OCI-M2 (cell line): ENCODE measurements around the gene MYLK4.

Experiments
- DNase-seq: peaks from one replicate; lab custom pipeline; 2025; ENCODE audit not compliant: unreplicated experiment; lab: John Stamatoyannopoulos, UW

The MYLK4 gene

DNA sequence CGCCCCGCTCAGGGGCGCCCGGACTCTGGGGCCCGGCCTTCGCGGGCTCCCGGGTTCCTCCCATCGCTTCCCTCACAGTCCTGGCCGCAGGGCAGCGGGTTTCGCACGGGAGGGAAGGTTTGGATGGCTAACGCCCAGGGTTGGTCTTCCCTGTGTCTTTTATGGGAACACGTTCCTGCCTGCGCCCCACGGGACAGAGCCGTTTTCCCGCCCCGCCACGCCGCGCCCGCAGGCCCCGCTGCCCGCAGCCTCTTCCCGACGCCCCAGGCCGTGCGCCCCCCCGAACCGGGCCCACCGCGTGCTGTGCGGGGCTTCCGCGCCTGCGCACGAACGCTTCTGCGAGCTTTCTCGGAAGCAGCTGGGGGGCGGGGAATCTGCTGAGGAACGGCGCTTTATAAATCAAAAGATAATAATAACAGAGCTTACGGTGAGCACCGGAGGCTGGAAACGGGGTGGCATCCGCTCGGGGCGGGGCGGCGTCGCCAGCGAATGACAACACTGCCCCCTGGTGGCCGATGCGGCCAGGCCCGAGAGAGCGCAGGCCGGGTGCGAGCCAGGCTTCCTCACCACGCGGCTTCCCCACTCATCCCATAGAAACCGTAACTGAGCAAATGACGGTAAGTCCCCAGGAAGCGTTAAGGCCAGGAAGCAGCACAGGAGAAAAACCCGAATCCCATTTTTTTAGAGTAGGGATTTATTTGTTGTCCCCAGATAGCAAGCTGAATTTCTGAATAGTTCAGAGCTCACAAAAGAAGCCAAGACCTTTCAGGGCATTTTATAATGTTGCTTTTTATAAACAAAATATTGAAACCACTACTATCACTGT is 116.4 kb downstream of the MYLK4 start:
- DNase-seq, result peak; percentile 55

DNA sequence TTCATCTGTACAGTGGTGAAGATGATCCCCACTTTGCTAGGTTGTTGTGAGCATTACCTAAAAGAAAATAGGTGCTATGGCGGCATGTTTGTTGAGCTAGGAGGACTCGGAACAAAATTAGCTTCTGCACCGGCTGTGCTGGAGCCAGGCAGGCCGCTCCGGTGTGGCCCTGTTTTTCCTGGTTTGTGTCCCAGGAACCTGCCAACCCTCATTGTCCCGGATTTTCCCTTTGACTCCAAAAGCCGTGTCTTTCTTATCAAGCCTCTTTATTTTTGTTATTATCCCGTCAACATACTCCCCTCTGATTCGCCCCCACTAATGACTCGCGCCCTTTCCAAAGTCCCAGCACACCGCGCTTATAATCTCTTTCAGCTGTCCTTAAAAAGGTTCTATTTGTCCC is 117.0 kb downstream of the MYLK4 start:
- DNase-seq, result no peak

- DNase-seq, result no peak
These were observed 117.6 kb downstream of the MYLK4 start for GRCh38 chr6:2632976-2633584.

DNA sequence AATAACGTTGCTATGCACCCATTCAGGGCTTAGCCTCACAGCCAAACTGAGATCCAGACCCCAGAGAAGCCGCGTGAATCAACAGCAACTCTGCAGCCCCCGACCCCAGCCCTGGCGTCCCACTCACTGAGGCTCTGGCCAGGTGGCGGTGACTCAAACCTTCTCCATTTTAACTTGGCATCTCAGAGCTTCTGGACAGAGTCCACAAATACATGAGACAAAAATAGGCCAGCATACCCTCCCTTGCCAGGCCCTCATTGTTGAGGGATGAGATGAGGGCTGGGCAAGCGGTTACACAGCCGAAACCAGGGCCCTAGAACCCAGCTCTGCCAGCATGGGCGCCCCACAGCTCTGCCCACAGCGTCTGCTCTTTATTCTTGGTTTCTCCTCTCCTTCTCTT is 118.4 kb downstream of the MYLK4 start:
- DNase-seq, result no peak

DNA sequence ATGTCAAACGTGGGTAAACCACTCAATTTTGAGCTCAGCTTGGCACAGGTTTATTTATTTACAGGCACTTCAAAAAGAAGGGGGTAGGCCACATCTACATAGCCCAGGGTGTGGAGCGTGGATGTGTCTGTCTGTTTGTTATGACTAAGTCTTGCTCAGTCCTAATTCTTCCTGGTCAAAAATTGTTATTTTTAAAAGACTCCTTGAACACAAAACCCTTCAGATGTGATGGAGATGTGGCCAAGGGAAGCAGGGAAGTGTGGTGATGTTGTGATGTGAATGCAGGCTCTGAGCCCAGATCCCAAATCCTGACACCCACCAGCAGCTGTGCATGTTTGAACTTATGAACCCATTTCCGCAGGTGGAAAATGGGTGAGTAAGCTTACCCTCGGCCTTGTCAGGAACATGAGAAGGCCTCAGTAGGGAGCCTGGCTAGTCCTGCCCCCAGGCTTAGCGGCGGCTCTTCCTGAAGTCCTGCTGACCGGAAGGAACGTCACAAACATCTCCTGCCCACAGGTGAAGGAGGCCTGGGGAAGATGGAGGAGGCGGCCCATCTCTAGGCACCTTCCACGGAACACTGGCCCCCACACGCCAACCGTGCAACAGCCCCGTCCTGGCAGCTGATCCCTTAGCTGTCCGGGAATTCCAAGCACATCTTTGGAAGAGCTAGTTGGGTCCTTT is 119.7 kb downstream of the MYLK4 start:
- DNase-seq, result no peak

DNA sequence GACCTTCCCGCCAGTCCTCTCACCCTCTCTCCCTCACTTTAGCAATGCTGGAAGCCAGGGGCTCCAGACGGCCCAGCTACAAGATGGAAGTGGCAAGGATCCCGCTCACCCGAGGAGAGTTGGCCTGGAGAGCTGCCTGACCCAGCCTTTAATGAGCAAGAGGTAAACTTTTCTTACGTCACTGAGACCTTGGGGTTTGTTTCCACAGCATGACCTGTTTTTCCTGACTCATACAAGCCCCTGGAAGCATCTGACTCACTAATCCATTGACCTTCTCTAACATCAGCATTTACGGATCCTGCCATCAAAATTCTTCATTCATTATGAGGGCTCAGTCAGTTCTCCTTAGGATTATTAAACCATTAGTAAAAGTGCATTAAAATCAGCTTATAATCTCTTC is 120.4 kb downstream of the MYLK4 start:
- DNase-seq, result no peak

DNA sequence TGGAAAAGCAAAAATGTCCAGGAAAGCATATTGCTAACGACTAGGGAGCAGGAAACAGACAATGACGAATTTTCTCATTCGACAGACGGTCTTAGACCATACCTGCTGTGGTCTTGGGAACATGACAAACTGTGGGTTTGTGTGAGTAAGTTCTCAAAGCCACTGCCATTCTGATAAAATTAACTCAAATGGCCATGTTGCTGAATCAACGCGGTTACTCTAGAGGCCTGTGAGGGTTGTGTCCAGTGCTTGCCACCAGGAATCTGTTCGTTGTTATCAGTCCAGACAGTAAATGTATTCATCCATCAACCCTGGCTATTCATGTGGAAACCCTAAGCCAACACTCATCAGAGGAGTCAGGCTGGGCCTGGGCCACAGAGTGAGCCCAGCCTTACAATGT is 124.3 kb downstream of the MYLK4 start:
- DNase-seq, result no peak

DNA sequence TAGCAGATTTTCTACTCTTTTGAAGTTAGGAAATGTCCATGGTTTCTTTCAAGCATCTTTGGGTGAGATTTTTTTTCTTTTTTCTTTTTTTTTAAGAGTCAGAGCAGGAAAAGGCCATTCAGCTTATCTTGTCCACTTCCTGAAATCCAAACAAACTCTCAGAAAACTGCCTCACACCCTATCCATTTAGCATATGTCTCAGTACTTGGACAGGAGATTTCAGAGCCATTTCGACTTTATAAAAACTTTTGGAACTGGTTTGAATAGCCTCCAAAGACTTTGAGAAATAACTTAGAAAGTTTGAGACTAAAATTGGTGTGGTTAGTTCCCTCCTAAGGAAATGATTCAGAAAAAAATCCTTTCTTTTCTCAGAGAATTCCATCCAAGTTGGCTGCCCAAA is 125.1 kb downstream of the MYLK4 start:
- no peak for DNase-seq

DNA sequence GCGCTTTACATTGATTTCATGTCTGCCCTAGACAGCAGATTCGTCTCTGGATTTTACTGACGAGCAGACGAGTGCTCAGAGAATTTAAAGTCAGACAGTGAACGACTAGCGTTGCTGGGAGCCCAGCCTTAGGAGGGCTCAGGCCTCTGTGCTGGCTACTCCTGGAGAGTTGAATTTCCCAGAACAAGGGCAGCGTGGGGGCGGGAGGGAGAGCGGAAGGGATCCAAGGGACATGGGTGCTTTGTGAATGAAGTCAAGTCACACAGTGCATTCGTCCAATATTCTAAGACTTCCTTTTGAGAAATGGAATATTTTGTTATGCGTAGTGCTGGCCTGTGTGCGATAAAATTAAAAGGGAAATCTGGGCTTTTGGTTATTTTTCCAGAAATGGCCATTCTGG is 126.5 kb downstream of the MYLK4 start:
- no peak for DNase-seq

DNA sequence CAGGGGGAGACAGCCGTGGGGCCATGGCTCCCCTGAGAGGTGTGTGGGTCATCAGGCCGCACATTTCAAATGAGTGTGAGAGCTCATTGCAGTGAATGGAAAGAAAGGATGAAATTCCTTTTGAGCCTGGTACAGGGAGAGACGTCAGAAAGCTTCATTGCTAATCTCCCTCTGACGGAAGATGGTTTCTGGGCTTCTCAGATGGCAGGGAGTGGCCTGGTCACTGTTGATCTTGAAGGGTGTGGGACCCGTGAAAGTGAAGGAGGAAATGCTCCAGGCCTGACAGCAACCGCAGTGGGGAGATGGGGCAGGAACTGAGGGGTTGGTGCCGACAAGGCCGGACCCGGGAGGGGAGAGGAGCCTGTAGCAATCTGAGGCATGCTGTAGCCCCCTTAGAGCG is 127.4 kb downstream of the MYLK4 start:
- DNase-seq, result no peak

DNA sequence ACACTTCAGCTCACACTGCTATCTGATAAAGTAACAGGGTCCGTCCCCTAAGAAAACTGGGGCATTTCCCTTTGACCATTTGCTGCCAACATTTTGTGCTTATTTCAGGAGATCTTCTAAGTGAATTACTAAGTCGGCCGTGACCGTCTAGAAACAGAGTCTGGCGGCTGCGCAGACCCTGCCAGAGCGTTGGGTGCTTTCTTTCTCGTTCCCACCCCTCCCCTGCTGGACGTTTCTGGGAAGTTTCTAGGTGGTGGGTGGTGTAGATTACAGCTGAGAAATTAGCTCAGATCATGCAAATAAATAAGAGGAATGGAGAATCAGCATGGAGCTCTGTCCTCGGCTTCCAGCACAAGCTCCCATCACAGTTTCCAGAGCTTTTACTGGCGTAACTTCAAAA is 128.1 kb downstream of the MYLK4 start:
- no peak for DNase-seq

DNA sequence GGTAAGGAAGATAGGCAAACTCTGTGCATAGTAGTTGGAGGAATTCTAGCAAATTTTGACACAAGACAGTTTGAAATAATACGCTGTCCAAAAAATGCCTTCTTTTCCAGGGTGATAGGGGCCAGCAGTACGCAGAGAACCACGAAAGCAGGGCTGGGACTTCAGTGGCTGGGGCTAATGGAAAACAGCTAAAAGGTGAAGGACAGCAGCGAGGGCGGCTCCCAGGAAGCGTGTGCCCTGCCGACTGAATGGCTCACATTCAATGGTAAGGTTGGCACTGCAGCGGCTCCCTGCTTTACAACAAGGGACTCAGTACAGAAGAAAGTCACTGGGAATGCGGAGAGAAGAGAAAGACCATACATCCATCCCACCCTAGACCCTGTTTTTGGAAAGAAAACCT is 131.1 kb downstream of the MYLK4 start:
- no peak for DNase-seq

DNA sequence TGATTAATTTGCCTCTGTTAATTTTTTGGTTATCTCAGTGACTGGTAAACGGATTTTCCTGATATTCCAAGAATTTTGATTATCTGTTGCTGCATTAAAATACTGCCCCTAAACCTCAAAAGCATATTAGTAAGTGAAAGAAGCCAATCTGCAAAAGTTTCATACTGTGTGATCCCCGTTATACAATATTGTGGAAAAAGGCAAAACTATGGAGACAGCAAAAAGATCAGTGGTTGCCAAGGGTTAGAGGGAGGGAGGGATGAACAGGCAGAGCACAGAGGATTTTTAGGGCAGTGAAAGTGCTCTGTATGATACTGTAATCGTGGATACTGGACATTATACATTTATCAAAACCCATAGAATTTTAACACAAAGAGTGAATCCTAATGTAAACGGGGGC is 133.0 kb downstream of the MYLK4 start:
- DNase-seq, result no peak

- no peak for DNase-seq
These were observed 133.9 kb downstream of the MYLK4 start for GRCh38 chr6:2616811-2617210.

- DNase-seq, result no peak
These were observed 135.5 kb downstream of the MYLK4 start for GRCh38 chr6:2615251-2615650.

DNA sequence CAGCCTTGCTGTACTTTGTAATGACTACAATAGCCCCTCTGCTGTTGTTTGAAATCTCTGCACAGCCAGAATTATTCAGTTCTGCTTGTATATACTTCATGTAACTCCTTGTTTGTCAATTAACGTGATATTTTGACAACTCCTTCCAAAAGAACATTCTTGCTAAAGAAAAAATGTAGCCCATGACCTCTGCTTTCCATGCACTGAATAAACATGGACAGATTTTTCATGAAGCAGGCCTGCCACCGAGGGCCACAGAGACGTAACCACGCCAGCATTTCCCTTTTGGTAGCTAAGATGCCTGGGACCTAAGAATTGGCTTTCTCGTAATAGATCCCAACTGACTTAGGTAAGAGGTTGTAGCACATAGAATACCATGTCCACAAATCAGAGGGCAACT is 135.9 kb downstream of the MYLK4 start:
- no peak for DNase-seq

DNA sequence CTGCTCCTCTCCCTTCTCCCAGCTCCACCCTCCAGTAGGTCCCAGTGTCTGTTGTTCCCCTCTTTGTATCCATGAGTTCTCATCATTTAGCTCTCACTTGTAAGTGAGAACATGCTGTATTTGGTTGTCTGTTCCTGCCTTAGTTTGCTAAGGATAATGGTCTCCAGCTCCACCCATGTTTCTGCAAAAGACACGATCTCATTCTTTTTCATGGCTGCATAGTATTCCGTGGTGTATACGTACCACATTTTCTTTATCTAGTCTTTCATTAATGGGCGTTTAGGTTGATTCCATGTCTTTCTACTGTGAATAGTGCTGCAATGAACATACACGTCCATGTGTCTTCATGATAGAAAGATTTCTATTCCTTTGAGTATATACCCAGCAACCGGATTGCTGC is 136.6 kb downstream of the MYLK4 start:
- DNase-seq, result no peak
